Subcutaneous abdominal adipose tissue (tissue), 5 donors: Measurements from ENCODE around the gene ENTPD8.

Source experiments
- H3K27ac ChIP-seq: one replicate; pipeline ENCODE4 v1.7.0; 2013; ENCODE audit warnings: low read depth, mild to moderate bottlenecking, inconsistent platforms, low read length, moderate library complexity
- H3K27me3 ChIP-seq, 5 donors: one replicate each; pipeline ENCODE4 v1.7.0; 2013; ENCODE audit warnings: low read length in 5 of 5, inconsistent platforms in 1 of 5; ENCODE audit not compliant: control insufficient read depth in 5 of 5, insufficient read depth in 4 of 5
- H3K36me3 ChIP-seq, 5 donors: one replicate each; pipeline ENCODE4 v1.7.0; 2013; ENCODE audit warnings: low read length in 5 of 5; ENCODE audit not compliant: control insufficient read depth in 5 of 5, insufficient read depth in 5 of 5
- H3K4me1 ChIP-seq, 5 donors: one replicate each; pipeline ENCODE4 v1.7.0; 2013; ENCODE audit warnings: low read length in 5 of 5, mild to moderate bottlenecking in 3 of 5, moderate library complexity in 1 of 5; ENCODE audit not compliant: control insufficient read depth in 5 of 5, insufficient read depth in 5 of 5
- H3K4me3 ChIP-seq, 5 donors: one replicate each; pipeline ENCODE4 v1.7.0; 2013; ENCODE audit warnings: low read length in 5 of 5, low read depth in 1 of 5
- H3K9ac ChIP-seq, 5 donors: one replicate each; pipeline ENCODE4 v1.7.0; 2013; ENCODE audit warnings: low read length in 5 of 5, mild to moderate bottlenecking in 4 of 5, moderate library complexity in 3 of 5
- H3K9me3 ChIP-seq, 5 donors: one replicate each; pipeline ENCODE4 v1.7.0; 2013; ENCODE audit warnings: low read length in 5 of 5; ENCODE audit not compliant: control insufficient read depth in 5 of 5
- donor health status: healthy.
- donor health status: healthy.
- donor health status: healthy.
- donor health status: healthy.
- donor health status: healthy.

ENTPD8 gene

DNA sequence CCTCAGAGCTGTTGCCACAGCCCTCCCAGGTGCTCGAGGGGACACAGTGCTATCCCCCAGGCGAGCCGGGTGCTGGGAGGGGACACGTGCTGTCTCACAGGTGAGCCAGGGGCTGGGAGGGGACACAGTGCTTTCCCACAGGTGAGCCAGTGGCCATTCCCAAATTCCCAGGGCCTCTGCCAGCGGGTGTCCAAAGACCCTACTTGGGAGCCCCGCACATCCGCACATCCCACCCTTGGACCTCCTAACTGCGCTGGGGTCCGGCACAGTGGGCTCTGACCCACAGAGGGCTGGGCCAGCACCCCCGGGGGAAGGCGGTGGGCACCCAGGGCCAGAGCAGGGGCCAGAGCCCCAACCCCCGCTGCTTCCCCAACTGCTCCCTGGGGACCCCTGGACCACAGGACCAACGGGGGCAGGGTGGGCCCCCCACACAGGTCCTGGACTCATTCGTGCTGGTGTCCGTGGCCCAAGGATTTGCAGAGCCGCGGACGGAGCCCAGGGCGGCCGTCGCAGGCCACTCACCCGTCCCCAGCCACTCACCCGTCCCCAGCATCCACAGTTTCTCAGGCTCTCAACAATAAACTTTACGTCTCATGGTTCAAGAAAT, 36.1 kb downstream of the ENTPD8 start:
- no peak overlapping the region for H3K9ac ChIP-seq
- no peaks in the 10 kb centered on the region for H3K9me3 ChIP-seq
- H3K27ac ChIP-seq: no peak overlapping the region
- H3K36me3 ChIP-seq: no peaks in the 10 kb centered on the region
- peaks cover 0 to 21% (median 12%) of the 10 kb centered on the region in 5 donors for H3K4me1 ChIP-seq
- no peak overlapping the region for H3K4me3 ChIP-seq
- H3K27me3 ChIP-seq: no peaks in the 10 kb centered on the region

DNA sequence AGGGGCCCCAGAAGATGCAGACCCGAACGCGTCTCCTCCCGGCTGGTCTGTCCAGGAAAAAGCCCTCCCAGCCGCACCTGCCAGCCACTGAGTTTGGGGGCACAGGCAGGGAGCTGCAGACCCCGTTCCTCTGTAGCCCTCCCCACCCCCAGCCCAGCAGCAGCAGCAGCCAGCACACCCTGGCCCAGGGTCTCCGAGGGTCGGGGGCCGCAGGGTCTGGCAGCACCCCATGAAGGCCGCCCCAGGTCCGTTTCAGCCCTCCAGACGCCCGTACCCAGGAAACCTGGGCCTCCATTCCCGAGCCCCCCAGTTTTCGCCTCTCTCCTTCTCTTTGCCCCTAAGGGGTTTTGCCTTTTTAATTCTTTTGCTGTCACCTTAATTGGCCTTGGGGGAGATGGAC, 37.9 kb downstream of the ENTPD8 start:
- Histone ChIP-seq H3K36me3 (peaks cover 0 to 4% (median 0%) of the 10 kb centered on the region in 5 donors), H3K4me3 (no peak overlapping the region), H3K9ac (no peak overlapping the region), H3K27me3 (no peaks in the 10 kb centered on the region), H3K9me3 (no peaks in the 10 kb centered on the region), H3K27ac (no peak overlapping the region), H3K4me1 (peaks cover 0 to 21% (median 12%) of the 10 kb centered on the region in 5 donors)

DNA sequence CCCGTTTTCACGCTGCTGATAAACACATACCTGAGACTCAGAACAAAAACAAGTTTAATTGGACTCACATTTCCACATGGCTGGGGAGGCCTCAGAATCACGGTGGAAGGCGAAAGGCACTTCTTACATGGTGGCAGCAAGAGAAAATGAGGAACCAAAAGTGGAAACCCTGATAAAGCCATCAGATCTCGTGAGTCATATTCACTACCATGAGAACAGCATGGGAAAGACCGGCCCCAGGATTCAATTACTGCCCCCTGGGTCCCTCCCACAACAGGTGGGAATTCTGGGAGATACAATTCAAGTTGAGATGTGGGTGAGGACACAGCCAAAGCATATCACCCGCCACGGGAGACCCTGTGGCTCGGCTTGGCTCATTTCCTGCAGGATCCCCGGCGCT, 38.4 kb downstream of the ENTPD8 start:
- no peak overlapping the region for H3K4me3 ChIP-seq
- peaks cover 0 to 18% (median 12%) of the 10 kb centered on the region in 5 donors for H3K4me1 ChIP-seq
- H3K9ac ChIP-seq: no peak overlapping the region
- H3K27me3 ChIP-seq: no peaks in the 10 kb centered on the region
- no peaks in the 10 kb centered on the region for H3K9me3 ChIP-seq
- peaks cover 0 to 7% (median 0%) of the 10 kb centered on the region in 5 donors for H3K36me3 ChIP-seq
- H3K27ac ChIP-seq: no peak overlapping the region

DNA sequence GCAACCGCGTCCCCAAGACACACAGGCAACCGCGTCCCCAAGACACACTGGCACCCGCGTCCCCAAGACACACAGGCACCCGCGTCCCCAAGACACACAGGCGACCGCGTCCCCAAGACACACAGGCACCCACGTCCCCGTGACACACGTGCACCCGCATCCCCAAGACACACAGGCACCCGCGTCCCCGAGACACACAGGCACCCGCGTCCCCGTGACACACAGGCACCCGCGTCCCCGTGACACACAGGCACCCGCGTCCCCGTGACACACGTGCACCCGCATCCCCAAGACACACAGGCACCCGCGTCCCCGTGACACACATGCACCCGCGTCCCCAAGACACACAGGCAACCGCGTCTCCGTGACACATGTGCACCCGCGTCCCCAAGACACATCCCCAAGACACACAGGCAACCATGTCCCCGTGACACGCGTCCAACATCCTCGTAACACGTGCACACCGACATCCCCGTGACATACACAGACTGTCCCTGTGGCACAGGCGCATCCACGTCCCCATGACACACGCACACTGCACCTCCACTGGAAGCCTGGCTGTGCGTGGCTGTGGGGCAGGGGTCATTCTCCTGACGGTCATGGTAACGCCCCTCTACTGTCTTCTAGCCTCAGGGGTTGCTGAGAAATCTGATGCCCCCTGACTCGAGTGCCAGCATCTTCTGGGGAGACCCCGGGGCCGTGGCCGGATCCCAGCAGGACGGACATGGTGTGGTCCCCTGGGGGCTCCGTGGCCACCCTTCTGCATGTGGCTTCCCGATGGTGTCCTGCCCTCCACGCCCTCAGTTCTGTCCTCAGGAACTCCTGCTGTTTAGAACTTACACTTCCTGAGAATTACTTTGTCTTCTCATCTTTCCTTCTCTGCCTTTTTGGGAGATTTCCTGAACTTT, 42.3 kb downstream of the ENTPD8 start:
- Histone ChIP-seq H3K4me3 (no peak overlapping the region), H3K4me1 (no peaks in the 10 kb centered on the region), H3K9ac (no peak overlapping the region), H3K9me3 (no peaks in the 10 kb centered on the region), H3K27me3 (no peaks in the 10 kb centered on the region), H3K36me3 (peaks cover 0 to 7% (median 3%) of the 10 kb centered on the region in 5 donors), H3K27ac (no peak overlapping the region)

DNA sequence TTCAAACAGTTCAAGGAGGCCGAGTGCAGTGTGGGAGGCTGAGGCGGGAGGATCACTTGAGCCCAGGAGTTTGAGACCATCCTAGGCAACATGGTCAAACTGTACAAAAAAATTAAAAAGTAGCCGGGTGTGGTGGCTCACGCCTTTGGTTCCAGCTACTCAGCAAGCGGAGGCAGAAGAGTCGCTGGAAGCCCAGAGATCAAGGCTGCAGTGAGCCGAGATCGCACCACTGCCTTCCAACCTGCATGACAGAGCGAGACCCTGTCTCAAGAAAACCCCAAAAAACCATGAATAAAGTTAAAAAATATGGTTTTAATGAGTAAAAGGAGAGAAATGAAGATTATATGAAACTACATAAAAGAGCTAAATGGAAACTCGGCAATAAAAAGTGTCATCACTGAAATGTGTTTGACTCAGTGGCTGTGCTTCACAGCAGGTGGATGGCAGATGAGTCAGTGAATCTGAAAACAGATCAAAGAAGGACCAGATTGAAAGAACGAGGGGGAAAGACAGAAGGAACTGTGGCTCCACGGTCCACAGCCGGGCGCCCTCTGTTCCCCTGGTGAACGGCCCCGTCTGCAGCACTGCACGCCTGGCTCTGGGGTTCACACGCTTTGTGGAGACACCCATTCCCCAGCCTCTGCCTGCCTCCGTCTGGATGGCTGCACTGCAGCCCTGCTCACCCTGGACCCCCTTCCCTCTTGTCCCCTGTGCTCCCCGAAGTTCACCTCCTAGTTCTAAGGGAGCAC, 43.3 kb downstream of the ENTPD8 start:
- H3K36me3 ChIP-seq: peaks cover 0 to 12% (median 3%) of the 10 kb centered on the region in 5 donors
- H3K27me3 ChIP-seq: no peaks in the 10 kb centered on the region
- no peaks in the 10 kb centered on the region for H3K9me3 ChIP-seq
- no peaks in the 10 kb centered on the region for H3K4me1 ChIP-seq
- H3K4me3 ChIP-seq: no peak overlapping the region
- H3K9ac ChIP-seq: no peak overlapping the region
- H3K27ac ChIP-seq: no peak overlapping the region

DNA sequence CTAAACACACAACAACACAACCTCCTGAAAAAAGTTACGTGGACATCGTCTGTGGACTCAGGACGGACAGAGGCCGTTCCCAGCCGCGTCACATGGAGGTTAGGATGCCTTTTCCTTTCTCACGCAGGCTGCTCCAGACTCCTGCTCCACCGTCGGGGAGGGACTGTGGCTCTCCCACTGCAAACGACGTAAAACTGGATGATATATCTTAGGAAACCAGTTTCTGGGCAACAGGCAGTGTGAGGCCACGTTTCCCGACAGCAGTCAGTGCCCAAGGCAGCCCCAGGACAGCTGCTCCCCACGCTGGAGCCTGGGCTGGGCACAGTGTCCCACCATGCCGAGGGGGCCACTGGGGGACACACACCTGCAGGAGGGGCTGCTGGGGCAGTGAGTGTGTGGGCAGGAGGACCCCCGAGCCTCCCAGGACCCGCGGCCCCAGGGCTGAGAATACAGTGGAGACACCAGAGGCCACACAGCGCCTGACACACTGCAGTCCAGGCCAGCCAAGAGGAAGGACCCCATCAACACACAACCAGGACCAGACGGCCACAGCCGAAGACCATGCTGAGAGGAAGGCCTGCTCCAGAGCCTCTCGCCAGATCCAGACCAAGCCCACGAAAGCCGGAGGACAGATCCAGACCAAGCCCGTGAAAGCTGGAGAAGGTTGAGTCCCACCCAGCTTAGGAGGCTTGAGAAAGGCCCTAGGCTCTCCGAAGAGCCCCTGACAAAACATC, 44.4 kb downstream of the ENTPD8 start:
- no peaks in the 10 kb centered on the region for H3K27me3 ChIP-seq
- no peak overlapping the region for H3K9ac ChIP-seq
- no peak overlapping the region for H3K27ac ChIP-seq
- H3K4me3 ChIP-seq: no peak overlapping the region
- H3K4me1 ChIP-seq: peaks cover 0 to 6% (median 0%) of the 10 kb centered on the region in 5 donors
- no peaks in the 10 kb centered on the region for H3K9me3 ChIP-seq
- H3K36me3 ChIP-seq: peaks cover 0 to 22% (median 6%) of the 10 kb centered on the region in 5 donors

DNA sequence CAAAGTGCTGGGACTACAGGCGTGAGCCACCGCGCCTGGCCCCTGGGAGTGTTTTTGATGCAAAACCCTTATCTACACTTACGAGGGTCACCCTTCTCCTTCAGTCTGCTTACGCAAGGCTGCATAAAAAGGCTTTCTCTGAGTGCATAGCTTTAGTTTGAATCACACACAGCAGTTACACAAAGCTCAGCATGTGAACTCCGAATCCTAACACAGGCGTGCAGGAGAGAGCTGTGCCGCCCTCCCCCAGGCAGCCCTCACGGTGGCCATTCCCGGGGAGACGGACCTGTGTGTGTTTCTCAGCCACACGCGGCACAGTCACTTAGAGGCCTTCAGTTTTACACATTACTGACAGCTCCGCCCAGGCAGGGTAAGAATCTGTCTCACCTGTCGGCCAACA, 44.9 kb downstream of the ENTPD8 start:
- H3K27ac ChIP-seq: no peak overlapping the region
- H3K9ac ChIP-seq: no peak overlapping the region
- no peaks in the 10 kb centered on the region for H3K9me3 ChIP-seq
- H3K36me3 ChIP-seq: peaks cover 0 to 23% (median 6%) of the 10 kb centered on the region in 5 donors
- H3K27me3 ChIP-seq: no peaks in the 10 kb centered on the region
- H3K4me3 ChIP-seq: no peak overlapping the region
- H3K4me1 ChIP-seq: peaks cover 0 to 9% (median 0%) of the 10 kb centered on the region in 5 donors

DNA sequence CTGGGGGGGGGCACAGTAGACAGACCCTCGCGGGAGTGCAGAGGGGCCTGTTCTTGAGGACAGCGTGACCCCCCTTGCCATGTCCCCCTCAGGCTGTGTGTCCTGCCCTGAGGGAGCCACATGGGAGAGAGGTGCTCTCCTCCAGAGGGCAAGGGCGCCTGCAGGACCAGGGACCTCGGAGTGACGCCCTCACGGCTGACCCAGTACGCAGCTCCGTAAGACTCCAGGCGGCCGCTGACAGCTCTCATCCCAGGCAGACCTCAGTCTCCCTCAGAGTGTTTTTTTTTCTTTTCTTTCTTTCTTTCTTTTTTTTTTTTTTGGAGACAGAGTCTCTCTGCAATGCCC, 45.5 kb downstream of the ENTPD8 start:
- Histone ChIP-seq H3K27me3 (no peaks in the 10 kb centered on the region), H3K4me3 (no peak overlapping the region), H3K9ac (no peak overlapping the region), H3K9me3 (no peaks in the 10 kb centered on the region), H3K36me3 (peaks cover 0 to 25% (median 6%) of the 10 kb centered on the region in 5 donors), H3K27ac (no peak overlapping the region), H3K4me1 (peaks cover 0 to 15% (median 0%) of the 10 kb centered on the region in 5 donors)

DNA sequence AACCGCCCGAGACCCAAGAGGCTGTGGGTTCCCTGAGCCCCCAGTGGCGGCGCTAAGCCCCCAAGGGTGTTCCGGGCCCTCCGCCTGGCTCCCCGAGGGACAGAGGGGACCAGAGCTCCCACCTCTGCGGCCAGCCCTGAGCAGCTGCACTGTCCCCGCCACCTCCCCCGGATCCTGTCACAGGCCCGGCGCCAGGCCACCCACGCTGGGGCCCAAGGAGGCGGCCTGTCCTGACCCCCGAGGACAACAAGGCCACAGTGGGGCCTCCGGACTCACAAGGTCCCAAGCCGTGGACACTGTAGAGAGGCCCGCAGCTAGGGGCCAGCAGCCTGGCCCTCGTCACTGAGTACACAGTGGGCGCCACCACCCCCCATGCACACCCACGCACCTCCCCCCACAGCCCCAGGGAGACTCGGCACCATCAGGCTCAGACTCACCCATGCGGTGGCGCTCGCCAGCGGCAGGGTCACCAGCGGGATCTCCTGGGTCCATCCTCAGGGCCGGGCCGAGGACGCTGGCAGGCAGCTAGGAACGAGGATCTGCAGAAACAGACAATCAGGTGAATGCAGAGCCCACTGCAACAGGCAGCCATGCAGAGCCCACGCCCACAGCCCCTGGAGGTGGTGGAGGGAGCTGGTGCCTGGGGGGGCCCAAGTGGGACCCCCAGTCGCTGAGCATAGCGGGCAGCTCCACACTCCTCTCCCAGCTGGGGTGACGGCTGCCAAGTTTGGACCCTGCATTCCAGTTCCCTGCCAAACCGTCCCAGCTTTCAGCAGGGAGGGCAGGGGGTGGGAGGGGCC, 46.1 kb downstream of the ENTPD8 start:
- no peaks in the 10 kb centered on the region for H3K9me3 ChIP-seq
- no peak overlapping the region for H3K4me3 ChIP-seq
- no peak overlapping the region for H3K9ac ChIP-seq
- no peak overlapping the region for H3K27ac ChIP-seq
- H3K27me3 ChIP-seq: no peaks in the 10 kb centered on the region
- peaks cover 0 to 19% (median 0%) of the 10 kb centered on the region in 5 donors for H3K4me1 ChIP-seq
- peaks cover 0 to 25% (median 6%) of the 10 kb centered on the region in 5 donors for H3K36me3 ChIP-seq
